ENCODE measurements around the gene PSD2.

PSD2 gene

DNA sequence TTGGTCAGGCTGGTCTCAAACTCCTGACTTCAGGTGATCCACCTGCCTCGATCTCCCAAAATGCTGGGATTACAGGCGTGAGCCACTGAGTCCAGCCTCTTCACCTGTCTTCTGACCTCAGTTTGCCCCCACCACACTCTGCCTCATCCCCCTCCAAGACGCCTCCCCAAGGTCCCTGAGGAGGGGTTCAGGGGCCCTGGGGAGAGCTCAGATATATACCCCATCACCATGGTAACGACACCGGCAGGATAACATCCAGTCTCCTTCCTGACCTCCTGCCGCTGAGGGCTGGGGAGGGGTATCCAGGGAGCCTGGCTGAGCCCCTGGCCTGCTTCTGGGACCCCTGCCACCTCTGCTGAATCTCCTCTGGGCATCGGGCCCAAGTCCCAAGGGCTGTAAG is 19.7 kb upstream of the PSD2 start:
- in situ Hi-C loops (cut with MboI; ENCODE audit: low sequenced_read_pairs, unreplicated experiment) = no loop called here
- TF ChIP-seq, protein P1, sequence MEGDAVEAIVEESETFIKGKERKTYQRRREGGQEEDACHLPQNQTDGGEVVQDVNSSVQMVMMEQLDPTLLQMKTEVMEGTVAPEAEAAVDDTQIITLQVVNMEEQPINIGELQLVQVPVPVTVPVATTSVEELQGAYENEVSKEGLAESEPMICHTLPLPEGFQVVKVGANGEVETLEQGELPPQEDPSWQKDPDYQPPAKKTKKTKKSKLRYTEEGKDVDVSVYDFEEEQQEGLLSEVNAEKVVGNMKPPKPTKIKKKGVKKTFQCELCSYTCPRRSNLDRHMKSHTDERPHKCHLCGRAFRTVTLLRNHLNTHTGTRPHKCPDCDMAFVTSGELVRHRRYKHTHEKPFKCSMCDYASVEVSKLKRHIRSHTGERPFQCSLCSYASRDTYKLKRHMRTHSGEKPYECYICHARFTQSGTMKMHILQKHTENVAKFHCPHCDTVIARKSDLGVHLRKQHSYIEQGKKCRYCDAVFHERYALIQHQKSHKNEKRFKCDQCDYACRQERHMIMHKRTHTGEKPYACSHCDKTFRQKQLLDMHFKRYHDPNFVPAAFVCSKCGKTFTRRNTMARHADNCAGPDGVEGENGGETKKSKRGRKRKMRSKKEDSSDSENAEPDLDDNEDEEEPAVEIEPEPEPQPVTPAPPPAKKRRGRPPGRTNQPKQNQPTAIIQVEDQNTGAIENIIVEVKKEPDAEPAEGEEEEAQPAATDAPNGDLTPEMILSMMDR (IDR thresholded peaks at IDR 0.05; ENCODE audit: borderline replicate concordance, control extremely low read depth, extremely low read depth, insufficient read depth, missing control alignments) = no peak
- no peak for DNase-seq (ENCODE audit: low spot score)

DNA sequence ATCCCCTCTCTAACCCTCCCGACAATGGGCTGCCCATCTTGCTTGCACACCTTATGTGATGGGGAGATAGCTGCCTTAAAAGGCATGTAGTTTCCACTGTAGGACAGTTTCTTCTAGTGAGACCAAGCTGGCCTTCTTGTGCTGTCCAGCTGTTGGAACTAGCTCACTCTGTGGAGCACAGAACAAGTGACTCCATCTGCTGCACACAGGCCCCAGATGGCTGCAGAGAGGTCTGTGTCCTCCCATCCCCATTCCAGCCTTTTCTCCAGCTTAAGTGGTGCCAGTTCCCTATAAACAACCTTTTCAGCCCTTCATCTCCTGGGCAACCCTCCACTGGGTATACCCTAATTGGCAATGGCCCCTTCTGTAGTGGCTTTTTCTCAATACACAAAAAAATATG is 18.7 kb upstream of the PSD2 start:
- in situ Hi-C loops (cut with MboI; ENCODE audit: low sequenced_read_pairs, unreplicated experiment) = no loop called here
- DNase-seq (ENCODE audit: low spot score) = no peak
- TF ChIP-seq, protein P1 (IDR thresholded peaks at IDR 0.05; ENCODE audit: borderline replicate concordance, control extremely low read depth, extremely low read depth, insufficient read depth, missing control alignments) = no peak

- in situ Hi-C loops (cut with MboI; ENCODE audit: low sequenced_read_pairs, unreplicated experiment) = loop anchor here (10.0 kb wide), 1 partner anchor 71 kb away; no protein-coding TSS in a partner anchor
- no peak for DNase-seq (ENCODE audit: low spot score)
- TF ChIP-seq, protein P1 (IDR thresholded peaks at IDR 0.05; ENCODE audit: borderline replicate concordance, control extremely low read depth, extremely low read depth, insufficient read depth, missing control alignments) = no peak
Observed at GRCh38 chr5:139783436-139783965, 12.1 kb upstream of the PSD2 start.

DNA sequence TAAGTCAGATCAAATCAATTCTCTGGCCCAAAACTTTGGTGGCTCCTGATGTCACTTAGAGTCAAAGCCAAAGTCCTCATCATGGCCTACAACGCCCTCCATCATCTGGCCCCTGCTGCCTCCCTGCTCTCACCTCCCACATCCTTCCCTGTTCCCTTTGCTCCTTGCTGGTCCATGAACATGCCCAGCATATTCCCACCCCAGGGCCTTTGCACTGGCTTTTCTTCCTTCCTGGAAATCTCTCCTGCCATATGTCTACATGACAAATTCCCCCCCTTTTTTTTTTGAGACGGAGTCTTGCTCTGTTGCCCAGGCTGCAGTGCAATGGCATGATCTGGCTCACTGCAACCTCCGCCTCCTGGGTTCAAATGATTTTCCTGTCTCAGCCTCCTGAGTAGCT is 11.1 kb upstream of the PSD2 start:
- no peak for DNase-seq (ENCODE audit: low spot score)
- in situ Hi-C loops (cut with MboI; ENCODE audit: low sequenced_read_pairs, unreplicated experiment) = loop anchor here (10.0 kb wide), 1 partner anchor 70 kb away; no protein-coding TSS in a partner anchor
- TF ChIP-seq, protein P1 (IDR thresholded peaks at IDR 0.05; ENCODE audit: borderline replicate concordance, control extremely low read depth, extremely low read depth, insufficient read depth, missing control alignments) = no peak

DNA sequence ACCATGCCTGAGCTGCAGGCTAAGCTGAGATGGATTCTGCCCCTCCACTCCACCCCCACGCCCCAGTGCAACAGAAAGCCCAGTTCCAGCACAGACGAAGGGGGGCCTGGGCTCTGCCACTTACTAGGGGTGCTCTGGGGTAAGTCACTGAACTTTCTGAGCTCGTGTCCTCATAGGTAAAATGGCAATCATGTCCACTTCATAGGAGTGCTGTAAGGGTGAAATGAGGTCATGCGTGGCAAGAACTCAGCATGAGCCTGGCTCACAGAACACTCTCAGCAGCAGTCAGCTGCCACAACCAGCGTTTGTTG is 8.4 kb upstream of the PSD2 start:
- TF ChIP-seq, protein P1 (IDR thresholded peaks at IDR 0.05; ENCODE audit: borderline replicate concordance, control extremely low read depth, extremely low read depth, insufficient read depth, missing control alignments) = no peak
- no peak for DNase-seq (ENCODE audit: low spot score)
- in situ Hi-C loops (cut with MboI; ENCODE audit: low sequenced_read_pairs, unreplicated experiment) = loop anchor here (10.0 kb wide), 1 partner anchor 68 kb away; no protein-coding TSS in a partner anchor

GRCh38 chr5:139787568-139788293 is 7.9 kb upstream of the PSD2 start:
- TF ChIP-seq, protein P1 (IDR thresholded peaks at IDR 0.05; ENCODE audit: borderline replicate concordance, control extremely low read depth, extremely low read depth, insufficient read depth, missing control alignments) = peak; percentile 87
- in situ Hi-C loops (cut with MboI; ENCODE audit: low sequenced_read_pairs, unreplicated experiment) = loop anchor here (10.0 kb wide), 1 partner anchor 67 kb away; no protein-coding TSS in a partner anchor

More at GRCh38 chr5:139787568-139788293, 7.9 kb upstream of the PSD2 start:
- peak; percentile 96 for DNase-seq (ENCODE audit: low spot score)

All from GM13976 (cell line).